SK-N-MC (cell line): ENCODE results near the gene ICAM2.
"Not testable (repeated sequence)": the region's sequence is repeated elsewhere in the genome, so short reads cannot be mapped to it uniquely, and the experiment has no call there.

Experiments
- DNase-seq: peaks from one replicate; pipeline ENCODE4 v3.0.0-alpha.2; 2011; ENCODE audit warnings: low read depth, low spot score
- H3K27ac ChIP-seq: fragments of 200-600 bp; sonication (generic); 2 replicates; pipeline ENCODE4 v1.5.1; 2016; ENCODE audit warnings: mixed run types
- H3K36me3 ChIP-seq: fragments of 200-600 bp; sonication (generic); 2 replicates; pipeline ENCODE4 v1.6.1; 2017; ENCODE audit warnings: antibody characterized with exemption, low read length, mixed read lengths; ENCODE audit not compliant: insufficient read depth
- H3K4me3 ChIP-seq: fragments of 200-600 bp; sonication (generic); 2 replicates; pipeline ENCODE4 v1.5.1; 2016
- H3K9ac ChIP-seq: fragments of 200-600 bp; sonication (generic); 2 replicates; pipeline ENCODE4 v1.8.0; 2017; ENCODE audit warnings: mixed run types, mixed read lengths; ENCODE audit not compliant: insufficient read length
- H3K9me3 ChIP-seq: fragments of 200-600 bp; sonication (generic); 2 replicates; pipeline ENCODE4 v1.6.1; 2017; ENCODE audit warnings: low read depth, mild to moderate bottlenecking, antibody characterized with exemption, low read length, moderate library complexity, mixed read lengths
- EZH2 ChIP-seq: fragments of 200-600 bp; sonication (generic); IDR thresholded peaks from one replicate; pipeline ENCODE4 v1.6.1; 2017; ENCODE audit warnings: antibody characterized with exemption
- FOXP2 ChIP-seq: optimal IDR thresholded peaks from 2 replicates; pipeline ENCODE3; 2011; ENCODE audit warnings: mild to moderate bottlenecking, moderate library complexity; ENCODE audit not compliant: insufficient read depth; ENCODE audit errors: extremely low read length, control extremely low read depth
- POLR2AphosphoS5 ChIP-seq: IDR thresholded peaks from 2 replicates; pipeline ENCODE4 v1.6.1; 2012; ENCODE audit warnings: mild to moderate bottlenecking, low read depth, low read length, borderline replicate concordance

The ICAM2 gene

DNA sequence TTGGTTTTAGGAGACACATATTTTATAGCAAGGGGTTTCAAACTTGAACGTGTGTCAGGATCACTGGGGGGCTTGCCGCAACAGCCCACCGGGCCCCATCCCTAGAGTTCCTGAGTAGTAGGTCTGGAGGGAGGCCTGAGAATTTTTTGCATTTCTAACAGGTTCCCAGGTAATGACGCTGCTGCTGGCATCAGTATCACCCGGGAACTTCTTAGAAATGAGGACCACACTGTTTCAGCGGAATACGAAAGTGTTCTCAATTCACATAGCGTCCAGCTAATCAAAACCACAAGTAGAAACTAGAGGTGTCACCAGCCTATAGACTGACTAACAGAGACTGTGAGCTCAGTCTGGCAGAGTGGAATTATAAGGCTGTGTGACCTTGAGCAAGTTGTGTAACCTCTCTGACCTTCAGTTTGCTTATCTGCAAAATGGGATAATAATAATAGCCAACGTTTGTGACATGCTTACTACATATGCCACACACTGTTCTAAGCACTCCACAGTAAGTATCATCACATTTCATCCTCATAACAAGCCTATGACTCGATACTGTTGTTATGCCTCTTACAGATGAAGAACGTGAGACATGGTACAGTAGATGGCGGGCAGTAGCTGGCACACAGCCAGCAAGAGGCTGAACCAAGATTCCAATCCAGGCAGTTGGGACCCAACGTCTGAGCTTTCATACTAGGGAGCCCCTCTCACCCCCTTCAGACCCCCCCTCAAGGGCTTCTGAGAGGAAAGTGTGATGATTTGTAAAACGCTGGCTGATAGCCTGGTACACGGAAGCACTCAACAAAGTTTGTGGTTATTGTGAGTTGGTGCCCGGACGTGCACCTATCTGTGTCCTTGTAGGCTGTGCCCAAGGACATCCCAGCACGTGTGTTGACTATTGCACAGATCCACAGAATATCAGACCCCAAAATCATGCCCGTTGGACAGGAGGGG, 4.6 kb upstream of the ICAM2 start:
- Histone ChIP-seq H3K4me3 (peak overlapping the region; percentile 70), H3K9ac (no peak overlapping the region), H3K27ac (no peak overlapping the region), H3K9me3 (no peaks in the 10 kb centered on the region), H3K36me3 (no peaks in the 10 kb centered on the region)
- TF ChIP-seq POLR2AphosphoS5 (no peak), FOXP2 (no peak), EZH2 (no peak)
- DNase-seq = no peak

DNA sequence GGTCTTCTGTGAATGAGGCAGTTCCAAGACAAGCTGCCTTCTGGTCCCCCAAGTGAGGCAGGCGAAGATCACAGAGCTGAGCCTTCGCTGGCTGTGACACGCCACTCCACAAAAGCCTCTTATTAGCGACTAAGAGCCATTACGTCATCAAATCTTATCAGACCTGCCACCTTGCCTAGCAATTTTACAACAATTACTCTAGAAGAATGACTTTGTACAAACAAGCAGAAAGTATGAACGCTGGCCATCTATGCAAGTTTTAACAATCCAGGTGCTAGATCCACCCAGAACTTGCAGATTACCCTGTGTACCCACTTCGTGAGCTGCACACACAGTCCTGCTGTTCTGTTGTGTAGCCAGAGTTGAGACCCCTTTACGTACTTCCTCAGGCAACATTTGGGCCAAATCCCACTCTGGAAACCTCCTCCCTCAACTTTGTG, 3.8 kb upstream of the ICAM2 start:
- no peak overlapping the region for H3K27ac ChIP-seq

GRCh38 chr17:64022611-64023063, 2.2 kb upstream of the ICAM2 start:
- no peak overlapping the region for H3K9ac ChIP-seq
- no peaks in the 10 kb centered on the region for H3K9me3 ChIP-seq
- no peaks in the 10 kb centered on the region for H3K36me3 ChIP-seq
- H3K4me3 ChIP-seq = no peak overlapping the region
- no peak for DNase-seq
- no peak overlapping the region for H3K27ac ChIP-seq
- no peak for TF ChIP-seq POLR2AphosphoS5
- TF ChIP-seq FOXP2 = no peak
- TF ChIP-seq EZH2 = no peak

More for the DNA sequence above, 3.8 kb upstream of the ICAM2 start:
- TF ChIP-seq FOXP2 (no peak), POLR2AphosphoS5 (no peak), EZH2 (no peak)
- DNase-seq = no peak
- no peak overlapping the region for H3K4me3 ChIP-seq
- no peak overlapping the region for H3K9ac ChIP-seq
- no peaks in the 10 kb centered on the region for H3K36me3 ChIP-seq
- H3K9me3 ChIP-seq = no peaks in the 10 kb centered on the region

DNA sequence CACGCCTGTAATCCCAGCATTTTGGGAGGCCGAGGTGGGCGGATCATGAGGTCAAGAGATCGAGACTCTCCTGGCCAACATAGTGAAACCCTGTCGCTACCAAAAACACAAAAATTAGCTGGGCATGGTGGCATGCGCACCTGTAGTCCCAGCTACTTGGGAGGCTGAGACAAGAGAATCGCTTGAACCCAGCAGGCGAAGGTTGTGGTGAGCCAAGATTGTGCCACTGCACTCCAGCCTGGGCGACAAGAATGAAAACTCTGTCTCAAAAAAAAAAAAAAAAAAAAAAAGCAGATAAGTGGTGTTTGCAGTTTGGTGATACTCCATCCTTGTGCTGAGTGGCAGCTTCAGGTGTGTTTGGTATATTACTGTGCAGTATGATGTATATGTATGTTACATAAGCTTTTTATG, 877 bp downstream of the ICAM2 start:
- not testable (repeated sequence) for H3K4me3 ChIP-seq, H3K27ac ChIP-seq, DNase-seq, H3K9me3 ChIP-seq, H3K36me3 ChIP-seq, H3K9ac ChIP-seq

- H3K9ac ChIP-seq = no peak overlapping the region
- H3K4me3 ChIP-seq = no peak overlapping the region
- no peaks in the 10 kb centered on the region for H3K36me3 ChIP-seq
- DNase-seq = no peak
- no peak overlapping the region for H3K27ac ChIP-seq
- TF ChIP-seq FOXP2 (no peak), EZH2 (no peak)
- H3K9me3 ChIP-seq = no peaks in the 10 kb centered on the region
Observed at GRCh38 chr17:64017381-64017980, 3.0 kb downstream of the ICAM2 start.

- no peak overlapping the region for H3K4me3 ChIP-seq
- no peaks in the 10 kb centered on the region for H3K36me3 ChIP-seq
- DNase-seq = no peak
- TF ChIP-seq FOXP2 (no peak), EZH2 (no peak), POLR2AphosphoS5 (no peak)
- H3K27ac ChIP-seq = no peak overlapping the region
- no peak overlapping the region for H3K9ac ChIP-seq
- H3K9me3 ChIP-seq = no peaks in the 10 kb centered on the region
Observed at GRCh38 chr17:64016974-64017373, 3.5 kb downstream of the ICAM2 start.

DNA sequence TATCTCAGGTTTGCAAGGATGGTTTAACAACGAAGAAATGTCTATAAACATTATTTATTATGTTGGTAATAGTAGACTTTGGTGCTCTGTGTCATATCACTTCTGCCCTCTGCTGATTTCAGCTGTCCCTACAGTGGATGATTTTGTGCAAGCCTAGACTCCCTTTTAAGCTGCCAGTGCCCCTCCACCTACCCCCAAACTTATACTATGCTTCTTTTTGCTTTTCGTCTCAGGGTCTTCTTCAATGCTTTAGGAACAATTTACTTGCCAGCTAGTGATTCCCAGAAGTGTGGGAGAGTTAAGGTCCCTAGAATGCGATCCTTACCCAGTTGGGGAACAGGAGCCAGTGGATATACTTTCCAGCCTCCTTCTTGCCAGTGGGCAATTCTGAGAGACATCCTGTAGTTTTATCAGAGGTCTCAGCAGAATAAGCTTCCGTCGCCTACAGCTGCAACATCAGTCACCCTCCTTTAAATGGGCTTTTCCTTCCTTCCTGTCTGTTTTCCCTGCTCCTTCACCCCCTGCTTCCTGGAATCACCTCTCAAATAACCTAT, 4.1 kb downstream of the ICAM2 start:
- H3K9ac ChIP-seq = no peak overlapping the region
- H3K9me3 ChIP-seq = no peaks in the 10 kb centered on the region
- H3K36me3 ChIP-seq = no peaks in the 10 kb centered on the region
- DNase-seq = no peak
- no peak overlapping the region for H3K27ac ChIP-seq
- H3K4me3 ChIP-seq = peak overlapping the region; percentile 9; the same call in 1 of the 2 replicates
- no peak for TF ChIP-seq FOXP2
- TF ChIP-seq POLR2AphosphoS5 = no peak
- TF ChIP-seq EZH2 = no peak

DNA sequence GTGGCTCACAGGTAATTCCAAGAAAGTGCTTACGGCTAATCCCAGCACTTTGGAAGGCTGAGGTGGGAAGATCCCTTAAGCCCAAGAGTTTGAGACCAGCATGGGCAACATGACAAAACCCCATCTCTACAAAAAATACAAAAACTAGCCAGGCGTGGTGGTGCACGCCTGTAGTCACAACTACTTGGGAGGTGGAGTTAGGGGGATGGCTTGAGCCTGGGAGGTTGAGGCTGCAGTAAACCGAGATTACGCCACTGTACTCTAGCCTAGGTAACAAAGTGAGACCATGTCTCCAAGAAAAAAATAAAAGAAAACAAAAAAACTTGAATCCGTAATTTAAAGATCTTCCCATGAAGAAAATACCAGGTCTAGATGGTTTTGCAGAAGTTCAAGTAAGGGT, 5.0 kb downstream of the ICAM2 start:
- no peak overlapping the region for H3K9ac ChIP-seq
- no peaks in the 10 kb centered on the region for H3K36me3 ChIP-seq
- no peak overlapping the region for H3K4me3 ChIP-seq
- no peaks in the 10 kb centered on the region for H3K9me3 ChIP-seq
- no peak overlapping the region for H3K27ac ChIP-seq
- DNase-seq = no peak
- TF ChIP-seq POLR2AphosphoS5 (no peak), FOXP2 (no peak), EZH2 (no peak)

GRCh38 chr17:64009571-64010402, 10.6 kb downstream of the ICAM2 start:
- TF ChIP-seq EZH2 (no peak), POLR2AphosphoS5 (no peak), FOXP2 (no peak)
- no peak for DNase-seq
- no peak overlapping the region for H3K4me3 ChIP-seq

More at GRCh38 chr17:64009571-64010402, 10.6 kb downstream of the ICAM2 start:
- no peak overlapping the region for H3K9ac ChIP-seq
- no peaks in the 10 kb centered on the region for H3K36me3 ChIP-seq
- no peaks in the 10 kb centered on the region for H3K9me3 ChIP-seq
- H3K27ac ChIP-seq = no peak overlapping the region
